Right lobe of liver (tissue), 6 donors: ENCODE data around the gene ITCH. TPM values are rescaled to one million over a fixed set of nuclear protein-coding genes. Genes with fewer than 3 reads are reported as not detected.
A peak's percentile ranks its signal among the peaks of the same experiment; 100 is the strongest.
"Not testable (repeated sequence)": the region's sequence is repeated elsewhere in the genome, so short reads cannot be mapped to it uniquely, and the experiment has no call there.

ENCODE experiments used
- ATAC-seq, 4 donors: fragments of 200-7000 bp; cut with Tn5 transposase; one replicate each; pipeline ENCODE4 v1.9.1; 2020; ENCODE audit warnings: mild to moderate bottlenecking in 4 of 4, moderate library complexity in 4 of 4
- DNase-seq, 3 donors: peaks; one replicate each; pipeline ENCODE4 v3.0.0-alpha.2; 2020
- H3K27ac ChIP-seq, 3 donors: fragments of 200-600 bp; one replicate each; pipeline ENCODE4 v1.8.0; 2022
- H3K27me3 ChIP-seq, 2 donors: fragments of 200-600 bp; one replicate each; pipeline ENCODE4 v1.8.0; 2022
- H3K36me3 ChIP-seq, 4 donors: fragments of 200-600 bp; sonication (generic) in 1 of 4; one replicate each; pipeline versions ENCODE4 v1.5.1 to v1.8.0; 2017 to 2022; ENCODE audit warnings: control low read depth in 1 of 4
- H3K4me1 ChIP-seq, 4 donors: fragments of 200-600 bp; sonication (generic) in 1 of 4; one replicate each; pipeline versions ENCODE4 v1.5.1 to v1.8.0; 2017 to 2022; ENCODE audit warnings: control low read depth in 1 of 4
- H3K4me3 ChIP-seq, 3 donors: fragments of 200-600 bp; one replicate each; pipeline ENCODE4 v1.8.0; 2022
- H3K9me3 ChIP-seq, 4 donors: fragments of 200-600 bp; sonication (generic) in 1 of 4; one replicate each; pipeline versions ENCODE4 v1.5.1 to v1.8.0; 2017 to 2022; ENCODE audit warnings: control low read depth in 1 of 4
- CTCF ChIP-seq, 4 donors: fragments of 200-600 bp in 3 of 4; fragments of 450-650 bp in 1 of 4; IDR thresholded peaks; one replicate each; pipeline versions ENCODE4 v1.5.1 to v1.8.0; 2016 to 2022; ENCODE audit warnings: antibody characterized with exemption in 4 of 4, mild to moderate bottlenecking in 2 of 4
- POLR2A ChIP-seq: fragments of 450-650 bp; IDR thresholded peaks from one replicate; pipeline ENCODE4 v1.6.1; 2017; ENCODE audit warnings: antibody characterized with exemption, mild to moderate bottlenecking
- WGBS: methylation state at CpG from one replicate; pipeline ENCODE4 v1.1.6; 2018; ENCODE audit warnings: low coverage, low lambda C conversion rate; ENCODE audit not compliant: insufficient coverage; ENCODE audit errors: missing lambda C conversion rate; 5-methylcytosine and 5-hydroxymethylcytosine counted together
- intact Hi-C, 2 donors: fragments of 100-400 bp; cut with DNase I; formaldehyde crosslinking; loops; one replicate each; pipeline versions ENCODE4 v1.11.2 to v1.14.1; 2022
- total RNA-seq, 6 experiments: library from RNA; depleted of rRNA in 2 of 6; stranded (reverse); fragments of >200 nt in 2 of 6; fragmentation: NEBNext Ultra II Directional in 3 of 6; extraction: Animal tissue kit (Norgen Biotek cat#: 25700) in 3 of 6; gene quantifications; one replicate each; pipeline versions ENCODE4 v1.1.0 to v1.2.4, GENCODE V29; 2016 to 2023
- donor health status: DM: no; HTN: yes; CAD: no.
- donor health status: DM: no; HTN: no; CAD: no.
- donor health status: DM: no; HTN: no; CAD: no.
- donor health status: DM: no; HTN: yes; CAD: no.
- donor health status: DM: no; HTN: yes; CAD: no.

The ITCH gene
- total RNA-seq, 6 experiments from 2014 or later: 32.8 to 71.4 (median 44.1) TPM

DNA sequence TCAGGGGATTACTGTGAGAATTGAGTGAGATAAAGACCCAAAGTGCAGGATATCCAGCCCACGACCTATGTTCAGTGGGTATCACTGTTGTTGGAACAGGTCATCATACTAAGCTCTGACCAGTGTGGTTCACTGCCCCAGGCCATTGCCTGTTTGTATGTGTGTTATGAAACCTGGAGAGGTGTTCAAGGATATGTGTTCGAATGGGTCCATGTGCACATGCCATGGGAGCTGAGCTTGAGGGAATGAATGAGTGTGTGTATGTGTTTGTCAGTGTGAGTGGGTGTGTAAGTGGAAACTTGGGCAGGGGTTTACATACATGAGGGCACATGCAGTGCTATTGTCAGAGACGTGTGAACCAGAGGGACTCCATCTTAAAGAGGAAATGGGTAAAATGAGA is 42.2 kb upstream of the ITCH start:
- H3K27ac ChIP-seq: no peak overlapping the region
- ATAC-seq: no peak

GRCh38 chr20:34322267-34323105 is 40.6 kb upstream of the ITCH start:
- peaks cover 0 to 16% (median 7%) of the 10 kb centered on the region in 4 donors for H3K4me1 ChIP-seq
- TF ChIP-seq CTCF (IDR thresholded peaks at IDR 0.05): no peak
- TF ChIP-seq POLR2A: no peak
- no peaks in the 10 kb centered on the region for H3K27me3 ChIP-seq
- WGBS: 72% methylated on average over 8 of the region's 9 CpGs
- H3K27ac ChIP-seq: no peak overlapping the region
- no peak for DNase-seq
- no peak for ATAC-seq
- H3K4me3 ChIP-seq: no peak overlapping the region
- H3K36me3 ChIP-seq: no peaks in the 10 kb centered on the region
- H3K9me3 ChIP-seq: no peaks in the 10 kb centered on the region
- intact Hi-C loops: no loop called here

More for the DNA sequence above, 42.2 kb upstream of the ITCH start:
- DNase-seq: no peak
- intact Hi-C loops: no loop called here
- Histone ChIP-seq H3K27me3 (no peaks in the 10 kb centered on the region), H3K36me3 (no peaks in the 10 kb centered on the region), H3K4me3 (no peak overlapping the region), H3K4me1 (peaks cover 0 to 16% (median 7%) of the 10 kb centered on the region in 4 donors), H3K9me3 (no peaks in the 10 kb centered on the region)
- WGBS: 59% methylated on average over 3 of the region's 3 CpGs
- TF ChIP-seq CTCF (IDR thresholded peaks at IDR 0.05) (no peak), POLR2A (no peak)

DNA sequence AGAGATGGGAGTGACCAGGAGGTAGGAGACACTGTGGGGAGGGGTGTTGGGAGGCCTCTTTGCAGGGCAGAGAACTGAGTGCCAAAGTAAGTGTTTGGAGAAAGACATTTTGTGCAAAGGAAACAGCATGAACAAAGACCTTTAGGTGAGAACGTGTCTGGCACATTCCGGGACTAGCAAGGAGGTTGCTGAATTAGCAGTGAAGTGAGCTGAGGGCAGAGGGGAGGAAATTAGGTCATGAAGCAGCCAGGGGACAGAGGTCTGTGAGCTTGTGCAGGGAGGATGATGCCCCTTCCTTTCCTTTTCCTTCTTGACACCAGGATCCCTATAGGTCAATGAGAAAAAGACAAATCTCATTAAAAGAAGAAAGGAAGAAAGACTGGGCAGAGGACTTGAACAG is 38.5 kb upstream of the ITCH start:
- intact Hi-C loops: no loop called here
- no peak for TF ChIP-seq CTCF (IDR thresholded peaks at IDR 0.05)
- no peak for TF ChIP-seq POLR2A
- Histone ChIP-seq H3K27ac (no peak overlapping the region), H3K36me3 (no peaks in the 10 kb centered on the region), H3K9me3 (no peaks in the 10 kb centered on the region), H3K27me3 (no peaks in the 10 kb centered on the region), H3K4me3 (no peak overlapping the region), H3K4me1 (peaks cover 0 to 5% (median 0%) of the 10 kb centered on the region in 4 donors)
- DNase-seq: no peak
- ATAC-seq: peak; percentile 62 to 72 (median 70)
- 31% methylated on average over 2 of the region's 2 CpGs for WGBS

- H3K9me3 ChIP-seq, H3K36me3 ChIP-seq, H3K27me3 ChIP-seq, DNase-seq, H3K27ac ChIP-seq, H3K4me3 ChIP-seq, intact Hi-C loops, ATAC-seq: not testable (repeated sequence)
- 86% methylated on average over 3 of the region's 4 CpGs for WGBS
- H3K4me1 ChIP-seq: peaks cover 0 to 15% (median 0%) of the 10 kb centered on the region in 4 donors
These were observed 34.9 kb upstream of the ITCH start for GRCh38 chr20:34328207-34328606.

- H3K27ac ChIP-seq: no peak overlapping the region
- no peak overlapping the region for H3K4me3 ChIP-seq
- no peaks in the 10 kb centered on the region for H3K9me3 ChIP-seq
- DNase-seq: no peak
- H3K36me3 ChIP-seq: no peaks in the 10 kb centered on the region
- TF ChIP-seq POLR2A: no peak
- no peak for TF ChIP-seq CTCF (IDR thresholded peaks at IDR 0.05)
- H3K27me3 ChIP-seq: no peaks in the 10 kb centered on the region
- intact Hi-C loops: no loop called here
- no peak for ATAC-seq
- peaks cover 0 to 16% (median 0%) of the 10 kb centered on the region in 4 donors for H3K4me1 ChIP-seq
- WGBS: 88% methylated on average over 8 of the region's 9 CpGs
These were observed 34.0 kb upstream of the ITCH start for GRCh38 chr20:34328928-34329677.

DNA sequence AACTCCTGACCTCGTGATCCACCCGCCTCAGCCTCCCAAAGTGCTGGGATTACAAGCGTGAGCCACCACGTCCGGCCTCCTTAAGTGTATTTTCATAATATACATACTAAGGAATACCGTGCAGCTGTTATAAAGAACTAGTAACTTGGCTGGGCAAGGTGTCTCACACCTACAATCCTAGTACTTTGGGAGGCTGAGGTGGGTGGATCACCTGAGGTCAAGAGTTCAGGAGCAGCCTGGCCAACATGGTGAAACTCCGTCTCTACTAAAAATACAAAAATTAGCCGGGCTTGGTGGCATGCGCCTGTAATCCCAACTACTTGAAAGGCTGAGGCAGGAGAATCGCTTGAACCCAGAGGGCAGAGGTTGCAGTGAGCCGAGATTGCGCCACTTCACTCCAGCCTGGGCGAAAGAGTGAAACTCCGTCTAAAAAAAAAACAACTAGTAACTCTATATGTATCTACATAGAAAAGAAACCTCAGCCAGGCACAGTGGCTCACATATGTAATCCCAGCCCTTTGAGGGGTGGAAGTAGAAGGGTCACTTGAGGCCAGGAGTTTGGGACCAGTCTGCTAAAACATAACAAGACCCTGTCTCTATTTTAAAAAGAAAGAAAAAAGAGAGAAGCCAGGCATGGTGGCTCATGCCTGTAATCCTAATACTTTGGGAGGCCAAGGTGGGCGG is 32.1 kb upstream of the ITCH start:
- H3K36me3 ChIP-seq, H3K4me3 ChIP-seq, H3K9me3 ChIP-seq, intact Hi-C loops, H3K27me3 ChIP-seq: not testable (repeated sequence)
- DNase-seq: peak; percentile 35 to 78 (median 71)
- peaks cover 0 to 20% (median 0%) of the 10 kb centered on the region in 4 donors for H3K4me1 ChIP-seq
- peak; percentile 66 to 80 (median 75) for ATAC-seq
- WGBS: 32% methylated on average over 11 of the region's 15 CpGs
- peak overlapping the region in 2 of 3 donors; percentile 45 to 78 for H3K27ac ChIP-seq
